ENCODE measurements around the gene PHF19.
A peak's percentile ranks its signal among the peaks of the same experiment; 100 is the strongest.

Gene PHF19

GRCh38 chr9:120832807-120833206 is 44.2 kb downstream of the PHF19 start:
- H3K27ac ChIP-seq, result peak overlapping the region; percentile 17; the same call in 1 of the 2 replicates
- TF ChIP-seq CTCF (conservative IDR thresholded peaks at IDR 0.05), result no peak
- no peak for TF ChIP-seq ZFX (IDR thresholded peaks at IDR 0.05)

DNA sequence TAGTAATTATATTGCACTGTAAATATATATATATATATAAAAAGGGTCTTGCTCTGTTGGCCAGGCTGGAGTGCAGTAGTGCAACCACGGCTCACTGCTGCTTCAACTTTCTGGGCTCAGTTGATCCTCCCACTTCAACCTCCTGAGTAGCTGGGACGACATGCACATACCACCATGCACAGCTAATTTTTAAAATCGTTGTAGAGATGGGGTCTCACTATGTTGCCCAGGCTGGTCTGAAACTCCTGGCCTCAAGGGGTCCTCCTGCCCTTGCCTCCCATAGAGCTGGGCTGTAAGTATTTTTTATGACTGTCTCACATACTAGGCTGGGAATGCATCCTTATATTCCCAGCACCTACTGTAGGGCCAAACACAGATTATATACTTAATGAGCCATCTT is 46.1 kb downstream of the PHF19 start:
- TF ChIP-seq CTCF (conservative IDR thresholded peaks at IDR 0.05) (no peak), ZFX (IDR thresholded peaks at IDR 0.05) (no peak)
- no peak overlapping the region for H3K27ac ChIP-seq

DNA sequence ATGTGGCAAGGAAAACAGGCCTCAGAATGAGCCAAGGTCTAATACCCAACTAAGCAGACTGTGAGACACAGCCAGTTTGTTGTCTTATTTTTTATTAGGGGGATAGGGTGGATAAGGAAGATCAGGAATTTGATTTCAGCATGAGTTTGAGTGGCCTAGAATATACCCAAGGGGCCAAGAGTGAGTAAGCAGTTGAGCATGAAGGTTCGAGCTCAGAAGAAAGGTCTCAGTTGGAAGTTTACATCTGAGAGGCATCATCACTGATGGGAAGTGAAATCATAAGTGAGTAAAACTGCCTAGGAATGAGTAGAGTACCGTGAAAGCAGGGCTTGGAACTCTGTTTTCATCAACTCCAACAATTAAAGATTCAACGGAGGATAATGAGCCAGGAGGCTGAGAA is 46.8 kb downstream of the PHF19 start:
- TF ChIP-seq ZFX (IDR thresholded peaks at IDR 0.05) (no peak), CTCF (conservative IDR thresholded peaks at IDR 0.05) (no peak)
- H3K27ac ChIP-seq, result no peak overlapping the region

GRCh38 chr9:120829650-120830049 is 47.3 kb downstream of the PHF19 start:
- no peak overlapping the region for H3K27ac ChIP-seq
- no peak for TF ChIP-seq CTCF (conservative IDR thresholded peaks at IDR 0.05)
- no peak for TF ChIP-seq ZFX (IDR thresholded peaks at IDR 0.05)

DNA sequence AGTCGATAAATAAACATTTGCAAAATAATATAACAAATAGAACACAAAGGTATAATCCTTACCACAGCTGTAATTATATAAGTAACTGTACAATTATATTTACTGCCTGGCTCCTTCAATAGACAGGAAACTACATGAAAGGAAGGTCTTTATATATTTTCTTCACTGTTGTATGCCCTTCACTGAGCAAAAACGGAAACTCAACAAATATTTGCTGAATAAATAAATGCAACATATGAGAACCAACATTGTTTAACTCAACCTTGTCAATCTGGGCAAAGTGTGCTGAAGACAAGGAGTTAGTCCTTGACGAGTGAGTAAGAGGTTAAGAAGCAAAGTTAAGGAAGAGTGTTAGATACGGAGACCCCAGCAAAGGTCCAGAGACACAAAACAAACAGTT is 56.9 kb downstream of the PHF19 start:
- peak overlapping the region; percentile 30; the same call in 1 of the 2 replicates for H3K27ac ChIP-seq
- TF ChIP-seq ZFX (IDR thresholded peaks at IDR 0.05) (no peak), CTCF (conservative IDR thresholded peaks at IDR 0.05) (no peak)

GRCh38 chr9:120818595-120818994 is 58.4 kb downstream of the PHF19 start:
- no peak overlapping the region for H3K27ac ChIP-seq

GRCh38 chr9:120815075-120815474 is 61.9 kb downstream of the PHF19 start:
- TF ChIP-seq ZFX (IDR thresholded peaks at IDR 0.05), result no peak
- TF ChIP-seq CTCF (conservative IDR thresholded peaks at IDR 0.05), result no peak
- H3K27ac ChIP-seq, result no peak overlapping the region

More at GRCh38 chr9:120818595-120818994, 58.4 kb downstream of the PHF19 start:
- TF ChIP-seq ZFX (IDR thresholded peaks at IDR 0.05), result no peak
- TF ChIP-seq CTCF (conservative IDR thresholded peaks at IDR 0.05), result no peak
